Stimulated activated CD4-positive, alpha-beta T cell treated with anti-CD3 and anti-CD28 coated beads, Interleukin-1b, Interleukin-23, amount 100 ng/mL, for 1 hour (primary cell): ENCODE data around the gene SOS2.

ENCODE experiments used
- DNase-seq, 2 donors: peaks; one replicate each; pipeline ENCODE4 v3.0.0-alpha.2; 2020; ENCODE audit warnings: low read depth in 2 of 2

SOS2 gene

GRCh38 chr14:50231475-50232275, at the start of gene SOS2:
SOS2 (minus strand) TSS chr14:50231578; CDS start chr14:50231283, 295 bp downstream.
- peak; percentile 53 to 56 for DNase-seq

- DNase-seq, result no peak
Measured at GRCh38 chr14:50272498-50272897, 41.1 kb upstream of the SOS2 start.

- DNase-seq, result no peak
Measured at GRCh38 chr14:50270932-50271331, 39.6 kb upstream of the SOS2 start.

- no peak for DNase-seq
Measured at GRCh38 chr14:50265029-50265428, 33.7 kb upstream of the SOS2 start.

- no peak for DNase-seq
Measured at GRCh38 chr14:50263321-50263720, 31.9 kb upstream of the SOS2 start.

- DNase-seq, result no peak
Measured at GRCh38 chr14:50262865-50263264, 31.5 kb upstream of the SOS2 start.

GRCh38 chr14:50260511-50260910, 29.1 kb upstream of the SOS2 start:
- DNase-seq, result no peak

- DNase-seq, result no peak
Measured at GRCh38 chr14:50260072-50260471, 28.7 kb upstream of the SOS2 start.

- no peak for DNase-seq
Measured at GRCh38 chr14:50257732-50258131, 26.4 kb upstream of the SOS2 start.

GRCh38 chr14:50254248-50254647, 22.9 kb upstream of the SOS2 start:
- no peak for DNase-seq

- no peak for DNase-seq
Measured at GRCh38 chr14:50249136-50249775, 17.9 kb upstream of the SOS2 start.

- DNase-seq, result no peak
Measured at GRCh38 chr14:50247245-50247644, 15.9 kb upstream of the SOS2 start.

- no peak for DNase-seq
Measured at GRCh38 chr14:50242566-50243310, 11.4 kb upstream of the SOS2 start.

- DNase-seq, result no peak
Measured at GRCh38 chr14:50242096-50242495, 10.7 kb upstream of the SOS2 start.

GRCh38 chr14:50237427-50237826, 6.0 kb upstream of the SOS2 start:
- no peak for DNase-seq

GRCh38 chr14:50233951-50234250, 2.5 kb upstream of the SOS2 start:
- DNase-seq, result no peak

GRCh38 chr14:50233166-50233950, 2.0 kb upstream of the SOS2 start:
- no peak for DNase-seq

GRCh38 chr14:50232276-50232642, 881 bp upstream of the SOS2 start:
- no peak for DNase-seq

GRCh38 chr14:50230701-50231474, 490 bp downstream of the SOS2 start:
- DNase-seq, result no peak

GRCh38 chr14:50230401-50230700, 1.0 kb downstream of the SOS2 start:
- DNase-seq, result no peak

GRCh38 chr14:50229681-50230080, 1.7 kb downstream of the SOS2 start:
- DNase-seq, result no peak

GRCh38 chr14:50228313-50228712, 3.1 kb downstream of the SOS2 start:
- no peak for DNase-seq
